GM12878 (cell line): ENCODE measurements around the gene ARX. TPM values are rescaled to one million over a fixed set of nuclear protein-coding genes. Genes with fewer than 3 reads are reported as not detected.

Experiments
- ATAC-seq: fragments of 200-7000 bp; cut with Tn5 transposase; 3 replicates; pipeline ENCODE4 v1.9.1; 2020; ENCODE audit warnings: mild to moderate bottlenecking, moderate library complexity
- BruUV-seq: library from RNA; stranded (reverse); fragments of 400-500 nt; replicated peaks from 2 replicates; lab custom pipeline; 2021; lab: Mats Ljungman, UMichigan
- CTCF ChIA-PET: fragments of 300-600 bp; sonication (Branson Sonifier 250); formaldehyde crosslinking; extraction: SDS; loops from one replicate; lab custom pipeline; 2021; ENCODE audit warnings: inconsistent platforms; lab: Yijun Ruan, JAX
- POLR2A ChIA-PET: fragments of 350-600 bp; formaldehyde crosslinking; extraction: SDS; loops from one replicate; lab custom pipeline; 2021; ENCODE audit warnings: inconsistent platforms; lab: Charles Lee
- RAD21 ChIA-PET: fragments of 300-600 bp; sonication (Branson Sonifier 250); formaldehyde crosslinking; loops from one replicate; lab custom pipeline; 2023; ENCODE audit warnings: antibody characterized with exemption; ENCODE audit not compliant: unreplicated experiment; lab: Charles Lee
- SMC1A ChIA-PET: fragments of 300-600 bp; sonication (Branson Sonifier 250); formaldehyde crosslinking; loops from one replicate; lab custom pipeline; 2023; ENCODE audit not compliant: unreplicated experiment, uncharacterized antibody; lab: Charles Lee
- DNase-seq: peaks from one replicate; pipeline ENCODE4 v3.0.0-alpha.2; 2011; ENCODE audit warnings: low read depth, low spot score
- FAIRE-seq: peaks from 3 replicates; lab custom pipeline; 2011; peaks lifted over from hg19 to GRCh38; lab: Jason Lieb, UNC
- H2AFZ ChIP-seq: 2 replicates; pipeline ENCODE4 v1.6.0; 2011; ENCODE audit warnings: low read depth, low read length, control low read depth; ENCODE audit not compliant: control insufficient read depth
- H3K27ac ChIP-seq: 2 replicates; pipeline ENCODE4 v1.5.1; 2011; ENCODE audit warnings: control low read depth; ENCODE audit not compliant: control insufficient read depth, insufficient read depth
- H3K27me3 ChIP-seq, 2 experiments: replicated peaks in 1 of 2; 2 replicates each; pipeline versions ENCODE4 v1.6.0 to v1.6.1; 2011; ENCODE audit warnings: low read length in 1 of 2; ENCODE audit not compliant: control insufficient read depth in 2 of 2, insufficient read depth in 2 of 2
- H3K36me3 ChIP-seq, 2 experiments: 2 replicates each; pipeline ENCODE4 v1.5.1; 2011; ENCODE audit warnings: low read length in 1 of 2; ENCODE audit not compliant: control insufficient read depth in 2 of 2, insufficient read depth in 2 of 2
- H3K4me1 ChIP-seq: 2 replicates; pipeline ENCODE4 v1.6.1; 2011; ENCODE audit warnings: mild to moderate bottlenecking, low read length, moderate library complexity, mixed read lengths; ENCODE audit not compliant: control insufficient read depth, insufficient read depth
- H3K4me2 ChIP-seq: 2 replicates; pipeline ENCODE4 v1.6.0; 2011; ENCODE audit warnings: control low read depth; ENCODE audit not compliant: control insufficient read depth, insufficient read depth
- H3K4me3 ChIP-seq: fragments of 200-600 bp; sonication (generic); 2 replicates; pipeline ENCODE4 v1.5.1; 2016
- H3K79me2 ChIP-seq: 2 replicates; pipeline ENCODE4 v1.6.0; 2011; ENCODE audit warnings: low read length; ENCODE audit not compliant: control insufficient read depth, insufficient read depth
- H3K9ac ChIP-seq: 2 replicates; pipeline ENCODE4 v1.8.0; 2011; ENCODE audit warnings: low read length, control low read depth, mixed read lengths; ENCODE audit not compliant: control insufficient read depth, insufficient read depth
- H3K9me3 ChIP-seq: replicated peaks from 3 replicates; pipeline ENCODE4 v1.5.1; 2011; ENCODE audit warnings: mild to moderate bottlenecking, low read length; ENCODE audit not compliant: control insufficient read depth, insufficient read depth
- H4K20me1 ChIP-seq: 2 replicates; pipeline ENCODE4 v1.6.0; 2011; ENCODE audit not compliant: control insufficient read depth, insufficient read depth
- BCL3 ChIP-seq: IDR thresholded peaks from 2 replicates; pipeline ENCODE4 v1.6.1; 2011; ENCODE audit warnings: borderline replicate concordance, low read depth, mild to moderate bottlenecking, moderate library complexity, low read length; ENCODE audit not compliant: insufficient read depth, poor library complexity, severe bottlenecking
- BMI1 ChIP-seq: fragments of 450-650 bp; IDR thresholded peaks from 2 replicates; pipeline ENCODE4 v1.6.1; 2016; ENCODE audit warnings: mild to moderate bottlenecking, moderate library complexity, borderline replicate concordance
- E2F4 ChIP-seq: IDR thresholded peaks from 2 replicates; pipeline ENCODE4 v1.6.1; 2012; ENCODE audit warnings: low read depth, low read length, improper control_type of control experiment
- EGR1 ChIP-seq, 2 experiments: IDR thresholded peaks; 1 replicate in 1 of 2; 2 replicates in 1 of 2; pipeline ENCODE4 v1.6.1; 2011 to 2012; ENCODE audit warnings: low read depth in 2 of 2, low read length in 2 of 2, borderline replicate concordance in 1 of 2, mild to moderate bottlenecking in 1 of 2, moderate library complexity in 1 of 2
- IKZF1 ChIP-seq: fragments of 450-650 bp; conservative IDR thresholded peaks from 2 replicates; pipeline ENCODE4 v1.6.1; 2017; ENCODE audit warnings: antibody characterized with exemption, mild to moderate bottlenecking
- MXI1 ChIP-seq: fragments of 150-350 bp; IDR thresholded peaks from 2 replicates; pipeline ENCODE4 v1.6.1; 2011; ENCODE audit warnings: low read depth, mild to moderate bottlenecking, inconsistent platforms, low read length, improper control_type of control experiment
- NR2C2 ChIP-seq: IDR thresholded peaks from 2 replicates; pipeline ENCODE4 v1.6.1; 2011; ENCODE audit warnings: borderline replicate concordance, low read depth; ENCODE audit not compliant: control insufficient read depth, insufficient read length
- PML ChIP-seq: IDR thresholded peaks from 2 replicates; pipeline ENCODE4 v1.6.1; 2012; ENCODE audit warnings: low read length, inconsistent platforms
- REST ChIP-seq: IDR thresholded peaks from 2 replicates; pipeline ENCODE4 v1.6.1; 2012; ENCODE audit warnings: mild to moderate bottlenecking, low read depth, low read length
- WRNIP1 ChIP-seq: IDR thresholded peaks from 2 replicates; pipeline ENCODE4 v1.6.1; 2011; ENCODE audit warnings: low read depth, low read length, improper control_type of control experiment, borderline replicate concordance
- YBX1 ChIP-seq: fragments of 450-650 bp; IDR thresholded peaks from 2 replicates; pipeline ENCODE4 v1.6.1; 2016; ENCODE audit warnings: antibody characterized with exemption
- ZNF207 ChIP-seq: fragments of 450-650 bp; IDR thresholded peaks from 2 replicates; pipeline ENCODE4 v1.6.1; 2014; ENCODE audit warnings: antibody characterized with exemption, mild to moderate bottlenecking, borderline replicate concordance
- ZNF24 ChIP-seq: fragments of 450-650 bp; IDR thresholded peaks from 2 replicates; pipeline ENCODE4 v1.6.1; 2017; ENCODE audit warnings: antibody characterized with exemption, mild to moderate bottlenecking
- WGBS: methylation state at CpG from one replicate; pipeline ENCODE4 v1.1.6; 2016; ENCODE audit warnings: low lambda C conversion rate; ENCODE audit not compliant: insufficient replicate concordance, insufficient coverage; ENCODE audit errors: missing lambda C conversion rate; 5-methylcytosine and 5-hydroxymethylcytosine counted together
- in situ Hi-C: fragments of 300-500 bp; cut with MboI; formaldehyde crosslinking; loops from 9 replicates; pipeline ENCODE4 v1.14.3; 2018; ENCODE audit warnings: mixed read lengths
- intact Hi-C: fragments of 100-400 bp; cut with micrococcal nuclease; formaldehyde crosslinking; loops from one replicate; pipeline ENCODE4 v1.14.2; 2022; ENCODE audit not compliant: unreplicated experiment
- polyA plus RNA-seq, 11 experiments: library from polyadenylated mRNA; depleted of rRNA in 4 of 11; unstranded in 6 of 11; stranded (reverse) in 5 of 11; fragments of >200 nt; fragmentation: Nextera tagmentation in 4 of 11; fragmentation: Illumina TruSeq in 1 of 11; extraction: Ambion mirVana in 4 of 11; extraction: Trizol in 1 of 11; gene quantifications; 1 replicate in 1 of 11; 2 replicates in 10 of 11; pipeline versions ENCODE4 v1.2.1 to v1.2.3, GENCODE V29; 2011 to 2016; ENCODE audit warnings: inconsistent platforms in 2 of 11, missing spikeins in 2 of 11, low read depth in 1 of 11
- total RNA-seq, 4 experiments: library from RNA; depleted of rRNA in 3 of 4; stranded (reverse); fragments of >200 nt in 3 of 4; fragmentation: Illumina TruSeq in 1 of 4; extraction: Trizol in 1 of 4; gene quantifications; 2 replicates each; pipeline versions ENCODE4 v1.2.1 to v1.2.3, GENCODE V29; 2013 to 2021
- TF ChIP-seq, protein P1 (sequence below): IDR thresholded peaks from 2 replicates; pipeline ENCODE4 v1.6.1; 2011; ENCODE audit warnings: low read depth, low read length, improper control_type of control experiment, borderline replicate concordance

ARX gene
- total and polyA plus RNA-seq, 10 of the 15 experiments (the other 5 are each of a cell fraction or from before 2014, with no cell fraction given): 0.03 TPM; not detected in 9

- Histone ChIP-seq H3K4me2 (no peak overlapping the region), H3K4me1 (no peaks in the 10 kb centered on the region), H3K27ac (no peak overlapping the region), H3K9me3 (no peaks in the 10 kb centered on the region; the same call in 2 of the 3 replicates), H3K79me2 (no peaks in the 10 kb centered on the region), H3K9ac (no peak overlapping the region), H3K27me3 (peaks cover 3 to 15% of the 10 kb centered on the region in 2 experiments), H2AFZ (no peak overlapping the region)
- in situ Hi-C loops: no loop called here
- ATAC-seq: no peak
- ChIA-PET SMC1A (interaction anchor here (1.3 kb wide), 1 partner anchor 9 kb away, joined by 3 read pairs; no protein-coding TSS in a partner anchor), RAD21 (no interaction called here)
- DNase-seq: no peak
- WGBS: 1% methylated on average over 3 of the region's 3 CpGs
- TF ChIP-seq WRNIP1 (no peak), EGR1 (IDR thresholded peaks at IDR 0.05; ENCODE audit: borderline replicate concordance in 1 of 2, low read depth in 2 of 2, low read length in 2 of 2) (no peak), E2F4 (no peak), PML (no peak), BCL3 (no peak), ZNF207 (no peak), BMI1 (no peak), IKZF1 (no peak), REST (no peak), MXI1 (no peak), ZNF24 (no peak), YBX1 (no peak), NR2C2 (no peak)
- TF ChIP-seq, protein P1, sequence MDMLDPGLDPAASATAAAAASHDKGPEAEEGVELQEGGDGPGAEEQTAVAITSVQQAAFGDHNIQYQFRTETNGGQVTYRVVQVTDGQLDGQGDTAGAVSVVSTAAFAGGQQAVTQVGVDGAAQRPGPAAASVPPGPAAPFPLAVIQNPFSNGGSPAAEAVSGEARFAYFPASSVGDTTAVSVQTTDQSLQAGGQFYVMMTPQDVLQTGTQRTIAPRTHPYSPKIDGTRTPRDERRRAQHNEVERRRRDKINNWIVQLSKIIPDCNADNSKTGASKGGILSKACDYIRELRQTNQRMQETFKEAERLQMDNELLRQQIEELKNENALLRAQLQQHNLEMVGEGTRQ: no peak
- TF ChIP-seq, all 136 proteins: peak for 0
- H3K36me3 ChIP-seq: no peaks in the 10 kb centered on the region
- no TSS peak for BruUV-seq
- H4K20me1 ChIP-seq: no peaks in the 10 kb centered on the region
- no peak for FAIRE-seq
- intact Hi-C loops: no loop called here
- ChIA-PET POLR2A (no interaction called here), CTCF (interaction anchor here (4.5 kb wide), 1 partner anchor 179 kb away, joined by 29 read pairs; no protein-coding TSS in a partner anchor)
- H3K4me3 ChIP-seq: no peak overlapping the region
Observed at GRCh38 chrX:25018682-25019081, 2.9 kb upstream of the ARX start.
